Stimulated activated CD4-positive, alpha-beta T cell treated with anti-CD3 and anti-CD28 coated beads, Interleukin-4, amount 100 ng/mL, for 24 hours (primary cell): ENCODE data around the gene ODAPH.
A peak's percentile ranks its signal among the peaks of the same experiment; 100 is the strongest.
"Not testable (repeated sequence)": the region's sequence is repeated elsewhere in the genome, so short reads cannot be mapped to it uniquely, and the experiment has no call there.

Experiments used
- DNase-seq: peaks from one replicate; pipeline ENCODE4 v3.0.0-alpha.2; 2020

The ODAPH gene, protein sequence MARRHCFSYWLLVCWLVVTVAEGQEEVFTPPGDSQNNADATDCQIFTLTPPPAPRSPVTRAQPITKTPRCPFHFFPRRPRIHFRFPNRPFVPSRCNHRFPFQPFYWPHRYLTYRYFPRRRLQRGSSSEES

GRCh38 chr4:75555294-75556164 lies at the start of gene ODAPH:
ODAPH (plus strand) TSS chr4:75556066; CDS start chr4:75556083, 17 bp downstream.
- peak; percentile 37 for DNase-seq

DNA sequence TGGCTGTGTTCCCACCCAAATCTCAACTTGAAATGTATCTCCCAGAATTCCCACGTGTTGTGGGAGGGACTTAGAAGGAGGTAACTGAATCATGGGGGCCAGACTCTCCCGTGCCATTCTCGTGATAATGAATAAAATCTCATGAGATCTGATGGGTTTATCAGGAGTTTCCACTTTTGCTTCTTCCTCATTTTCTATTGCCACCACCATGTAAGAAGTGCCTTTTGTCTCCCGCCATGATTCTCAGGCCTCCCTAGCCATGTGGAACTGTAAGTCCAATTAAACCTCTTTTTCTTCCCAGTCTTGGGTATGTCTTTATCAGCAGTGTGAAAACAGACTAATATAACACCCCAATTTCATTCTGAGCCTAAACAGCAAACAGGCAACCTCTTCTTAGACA lies 46.3 kb upstream of the ODAPH start:
- DNase-seq = not testable (repeated sequence)

- no peak for DNase-seq
Measured at GRCh38 chr4:75511841-75512240, 44.0 kb upstream of the ODAPH start.

- DNase-seq = no peak
Measured at GRCh38 chr4:75512386-75513211, 43.3 kb upstream of the ODAPH start.

GRCh38 chr4:75513526-75514130 lies 42.2 kb upstream of the ODAPH start:
- DNase-seq = no peak

DNA sequence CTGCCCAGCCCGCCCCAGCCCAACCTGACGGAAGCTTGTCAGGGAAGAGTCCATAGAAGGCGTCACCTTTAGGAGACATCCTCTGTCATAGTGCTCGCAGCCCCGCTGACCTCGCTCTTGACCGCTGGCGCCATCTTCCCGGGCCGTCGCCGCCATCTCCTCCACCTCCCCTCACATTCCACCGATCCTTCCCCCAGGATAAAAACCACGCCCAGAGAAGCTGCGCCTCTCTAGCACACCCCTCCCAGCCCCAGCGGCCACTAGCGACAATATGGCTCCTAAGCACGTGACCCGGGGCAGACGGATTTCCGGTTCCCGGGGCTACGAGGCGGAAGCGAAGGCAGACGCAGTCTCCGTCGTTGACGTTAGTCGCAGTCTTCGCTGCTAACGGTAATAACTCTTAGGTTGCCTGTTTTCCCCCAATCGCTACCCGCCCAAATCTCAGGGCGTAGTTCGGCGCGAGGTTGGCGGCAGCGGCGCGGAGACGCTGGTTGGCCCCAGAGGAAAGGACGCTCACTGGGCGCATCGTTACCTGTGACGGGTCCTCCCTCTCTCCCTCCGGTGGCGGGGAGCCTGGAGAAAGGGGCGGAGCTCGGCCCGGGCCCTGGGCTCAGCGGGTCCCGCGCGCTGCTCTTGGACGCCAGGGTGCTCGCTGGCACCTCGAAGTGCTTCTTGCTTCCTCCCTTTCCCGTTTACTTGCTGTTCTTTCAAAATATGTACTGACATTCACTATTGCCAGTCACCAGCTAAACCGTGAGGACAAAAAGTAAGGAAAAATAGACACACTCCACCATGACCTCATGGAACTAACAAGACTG lies 41.5 kb upstream of the ODAPH start, which contains the start of the genes RCHY1 and THAP6:
TSS of gene RCHY1 (minus strand) at position 273 of the 818 bp plus-strand sequence. CDS start at position 156, 117 bp downstream.
TSS of gene THAP6 (plus strand) at position 343 of the 818 bp plus-strand sequence. CDS start 980 bp downstream, outside the sequence.
- peak; percentile 95 for DNase-seq

DNA sequence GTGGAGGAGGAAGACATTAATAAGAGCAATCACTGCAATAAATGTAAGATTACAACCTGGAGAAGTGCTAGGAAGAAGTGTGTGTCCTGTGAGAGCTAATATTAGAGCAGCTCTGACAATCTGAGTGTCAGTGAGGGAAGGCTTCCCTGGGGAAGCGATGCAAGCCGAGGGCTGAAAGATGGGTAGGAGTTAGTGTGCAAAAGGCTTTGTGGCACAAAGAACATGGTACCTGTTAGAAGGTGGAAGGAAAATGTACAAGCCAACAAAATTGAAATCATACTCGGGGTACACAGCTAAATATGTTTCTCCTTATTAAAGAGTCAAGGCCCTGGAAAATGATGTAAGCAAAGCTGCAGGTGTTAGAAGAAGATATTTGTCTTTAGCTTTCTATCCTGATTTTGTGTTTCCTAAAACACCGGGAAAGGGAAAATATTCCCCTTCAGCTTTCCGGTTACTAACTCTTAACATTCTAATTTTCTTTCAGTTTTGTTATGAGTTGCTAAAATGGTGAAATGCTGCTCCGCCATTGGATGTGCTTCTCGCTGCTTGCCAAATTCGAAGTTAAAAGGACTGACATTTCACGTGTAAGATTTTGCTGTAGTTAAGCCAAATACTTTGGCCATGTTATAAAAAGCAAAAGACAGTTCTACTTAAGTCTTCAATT lies 40.8 kb upstream of the ODAPH start:
- peak; percentile 17 for DNase-seq

DNA sequence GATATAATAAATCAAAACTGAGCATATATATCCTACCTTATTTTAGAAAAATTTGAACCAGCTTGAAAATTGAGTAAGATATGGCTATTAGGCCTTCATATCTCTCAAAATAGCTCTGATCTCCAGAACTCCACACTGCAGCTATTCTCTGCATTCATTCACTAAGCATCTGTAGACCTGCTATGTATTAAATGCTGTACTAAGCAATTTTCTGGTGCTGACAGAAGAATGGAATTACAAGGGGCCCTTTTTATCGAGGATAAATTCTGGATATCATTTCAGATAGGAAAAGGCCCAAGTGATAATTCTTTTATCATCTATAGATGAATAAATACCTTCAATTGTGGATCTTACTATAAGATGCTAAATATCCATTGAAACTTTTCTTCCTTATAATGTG lies 39.7 kb upstream of the ODAPH start:
- no peak for DNase-seq

GRCh38 chr4:75519452-75519851 lies 36.4 kb upstream of the ODAPH start:
- DNase-seq = not testable (repeated sequence)

DNA sequence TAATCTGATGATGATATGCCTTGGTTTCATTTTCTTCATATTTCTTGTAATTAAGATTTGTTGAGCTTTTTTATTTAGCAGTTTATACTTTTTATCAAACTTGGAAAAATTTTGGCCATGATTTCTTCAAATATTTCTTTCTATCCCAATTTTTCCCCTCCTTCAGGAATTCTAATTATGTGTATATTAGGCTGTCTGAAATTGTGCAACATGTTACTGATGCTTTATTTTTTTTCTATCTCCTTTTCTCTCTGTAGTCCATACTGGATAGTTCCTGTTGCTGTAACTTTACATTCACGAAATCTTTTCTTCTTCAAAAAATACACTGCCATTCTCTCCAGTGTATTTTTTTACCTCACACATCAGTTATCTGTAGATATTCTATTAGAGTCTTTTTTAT lies 30.8 kb upstream of the ODAPH start:
- DNase-seq = no peak

DNA sequence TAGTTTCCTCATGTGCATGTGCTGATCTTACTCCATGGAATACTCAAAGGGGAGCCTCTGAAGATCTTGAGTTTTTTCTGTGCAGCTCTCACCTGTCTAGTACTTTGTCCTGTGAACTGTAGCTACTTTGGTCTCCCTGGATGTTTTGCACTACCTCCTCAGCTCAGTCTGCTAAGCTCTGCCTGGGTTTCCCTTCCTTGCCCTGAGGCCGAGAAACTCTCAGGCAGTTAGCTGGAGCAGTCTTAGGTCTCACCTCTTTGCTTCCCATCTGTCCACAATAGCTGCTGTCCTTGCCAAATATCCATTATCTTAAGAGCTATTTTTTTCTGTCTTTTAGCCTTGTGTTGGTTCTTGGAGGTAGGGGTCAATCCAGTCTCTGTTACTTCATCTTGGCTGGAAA lies 30.0 kb upstream of the ODAPH start:
- DNase-seq = no peak

GRCh38 chr4:75527482-75527881 lies 28.4 kb upstream of the ODAPH start:
- DNase-seq = no peak

DNA sequence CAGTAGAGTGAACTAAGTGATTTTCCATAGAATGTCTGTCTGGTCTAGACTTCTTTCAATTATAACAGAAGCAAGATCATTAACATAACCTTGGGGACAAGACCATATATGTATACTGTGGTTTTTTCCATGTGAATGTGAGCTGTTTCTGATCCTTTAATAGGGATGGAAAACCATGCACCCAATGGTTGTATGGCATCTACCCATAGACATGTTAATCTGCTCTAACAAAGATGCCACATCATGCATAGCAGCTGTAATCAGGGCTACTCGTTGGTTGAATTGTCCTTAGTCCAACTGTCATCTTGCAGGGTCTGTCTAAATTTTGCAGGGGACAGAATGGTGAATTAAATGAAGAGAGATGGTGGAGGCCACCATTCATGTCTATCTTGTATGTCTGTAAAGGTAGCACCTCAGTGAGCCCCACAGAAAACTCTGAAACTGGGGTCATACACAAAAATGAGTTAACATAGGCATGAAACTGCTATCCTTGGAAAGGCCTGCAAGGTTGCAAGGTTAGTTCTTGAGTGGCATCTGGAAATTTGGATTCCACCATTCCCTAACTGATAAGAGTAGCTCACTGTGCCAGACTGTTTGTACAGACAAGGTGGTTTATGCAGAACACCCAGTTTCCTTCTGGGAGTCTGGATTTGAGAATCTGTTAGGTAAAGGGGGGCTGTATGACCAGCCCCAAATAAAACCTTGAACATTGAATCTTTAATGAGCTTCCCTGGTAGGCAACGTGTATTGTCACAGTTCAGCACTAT lies 25.1 kb upstream of the ODAPH start:
- no peak for DNase-seq

GRCh38 chr4:75531536-75532143 lies 24.2 kb upstream of the ODAPH start:
- DNase-seq = not testable (repeated sequence)

GRCh38 chr4:75533339-75533887 lies 22.5 kb upstream of the ODAPH start:
- not testable (repeated sequence) for DNase-seq

DNA sequence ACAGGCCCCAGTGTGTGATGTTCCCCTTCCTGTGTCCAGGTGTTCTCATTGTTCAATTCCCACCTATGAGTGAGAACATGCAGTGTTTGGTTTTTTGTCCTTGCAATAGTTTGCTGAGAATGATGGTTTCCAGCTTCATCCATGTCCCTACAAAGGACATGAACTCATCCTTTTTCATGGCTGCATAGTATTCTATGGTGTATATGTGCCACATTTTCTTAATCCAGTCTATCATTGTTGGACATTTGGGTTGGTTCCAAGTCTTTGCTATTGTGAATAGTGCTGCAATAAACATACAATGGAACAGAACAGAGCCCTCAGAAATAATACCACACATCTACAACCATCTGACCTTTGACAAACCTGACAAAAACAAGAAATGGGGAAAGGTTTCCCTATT lies 21.9 kb upstream of the ODAPH start:
- not testable (repeated sequence) for DNase-seq

- DNase-seq = not testable (repeated sequence)
Measured at GRCh38 chr4:75537308-75537707, 18.6 kb upstream of the ODAPH start.

GRCh38 chr4:75542824-75543223 lies 13.0 kb upstream of the ODAPH start:
- DNase-seq = no peak

- not testable (repeated sequence) for DNase-seq
Measured at GRCh38 chr4:75544220-75544619, 11.6 kb upstream of the ODAPH start.

GRCh38 chr4:75544870-75545269 lies 11.0 kb upstream of the ODAPH start:
- no peak for DNase-seq
